Measurements from ENCODE around the gene RLN3. TPM values are rescaled to one million over a fixed set of nuclear protein-coding genes. Genes with fewer than 3 reads are reported as not detected.

The RLN3 gene
- total and polyA plus RNA-seq, 2 of the 8 experiments (the other 6 are each of a cell fraction or from before 2014, with no cell fraction given): not detected

GRCh38 chr19:14035706-14036105, 7.8 kb downstream of the RLN3 start:
- Histone ChIP-seq H3K27ac (ENCODE audit: low read depth, low read length) (no peak overlapping the region), H2AFZ (ENCODE audit: low read length) (no peak overlapping the region), H2BK15ac (ENCODE audit: low read length) (no peak overlapping the region), H2BK5ac (ENCODE audit: low read depth, low read length) (no peak overlapping the region), H3K56ac (replicated peaks; ENCODE audit: insufficient read length, low read depth, low read length) (no peak overlapping the region), H3K9me3 (ENCODE audit: insufficient read depth in 2 of 2, low read depth in 1 of 2, low read length in 1 of 2) (no peaks in the 10 kb centered on the region), H3K18ac (ENCODE audit: extremely low read depth, low read length) (no peak overlapping the region), H3K4ac (replicated peaks; ENCODE audit: insufficient read length, low read depth, low read length) (no peak overlapping the region), H2BK20ac (ENCODE audit: low read length) (no peak overlapping the region), H2BK12ac (ENCODE audit: low read depth, low read length) (no peak overlapping the region), H3K4me3 (ENCODE audit: extremely low read depth in 1 of 4, insufficient read depth in 2 of 4, low read depth in 3 of 4, low read length in 4 of 4) (no peak overlapping the region), H3K79me2 (ENCODE audit: control insufficient read depth in 1 of 2, insufficient read depth in 2 of 2, low read length in 2 of 2) (no peaks in the 10 kb centered on the region), H4K20me1 (replicated peaks in 1 of 2; ENCODE audit: control insufficient read depth in 1 of 2, insufficient read depth in 2 of 2, low read length in 2 of 2) (no peaks in the 10 kb centered on the region), H3K4me1 (replicated peaks in 1 of 4; ENCODE audit: control insufficient read depth in 3 of 4, insufficient read depth in 4 of 4, low read length in 3 of 4) (peaks cover 0 to 6% (median 3%) of the 10 kb centered on the region in 4 experiments; a peak in 6 of 7 replicates), H3K36me3 (ENCODE audit: control insufficient read depth in 2 of 4, insufficient read depth in 4 of 4, low read length in 3 of 4) (no peaks in the 10 kb centered on the region), H2BK120ac (replicated peaks; ENCODE audit: low read depth, low read length) (no peak overlapping the region), H3K23me2 (ENCODE audit: low read depth, low read length) (peaks cover 8% of the 10 kb centered on the region; the same call in 1 of the 2 replicates), H4K5ac (ENCODE audit: insufficient read length, low read depth, low read length) (no peak overlapping the region), H3K27me3 (replicated peaks in 1 of 4; ENCODE audit: control insufficient read depth in 3 of 4, extremely low read depth in 1 of 4, insufficient read depth in 3 of 4, low read length in 3 of 4) (peaks cover 0 to 6% (median 6%) of the 10 kb centered on the region in 4 experiments; a peak in 4 of 7 replicates), H3K9ac (replicated peaks in 1 of 4; ENCODE audit: extremely low read depth in 1 of 4, low read depth in 3 of 4, low read length in 3 of 4) (no peak overlapping the region), H4K91ac (replicated peaks; ENCODE audit: insufficient read length, low read length) (no peak overlapping the region), H3K79me1 (ENCODE audit: low read depth, low read length) (no peaks in the 10 kb centered on the region), H3K4me2 (ENCODE audit: insufficient read depth in 1 of 2, low read depth in 2 of 2, low read length in 2 of 2) (no peak overlapping the region), H4K8ac (ENCODE audit: extremely low read depth, insufficient read depth, low read length) (no peak overlapping the region), H2AK5ac (ENCODE audit: low read depth, low read length) (no peak overlapping the region), H3K14ac (ENCODE audit: insufficient read length) (no peak overlapping the region), H3K23ac (ENCODE audit: insufficient read length) (no peak overlapping the region)
- no peak for TF ChIP-seq SIN3A (conservative IDR thresholded peaks at IDR 0.05 in 1 of 2, IDR thresholded peaks at IDR 0.05 in 1 of 2; ENCODE audit: low read depth in 1 of 2, low read length in 2 of 2)
- TF ChIP-seq, protein P1, sequence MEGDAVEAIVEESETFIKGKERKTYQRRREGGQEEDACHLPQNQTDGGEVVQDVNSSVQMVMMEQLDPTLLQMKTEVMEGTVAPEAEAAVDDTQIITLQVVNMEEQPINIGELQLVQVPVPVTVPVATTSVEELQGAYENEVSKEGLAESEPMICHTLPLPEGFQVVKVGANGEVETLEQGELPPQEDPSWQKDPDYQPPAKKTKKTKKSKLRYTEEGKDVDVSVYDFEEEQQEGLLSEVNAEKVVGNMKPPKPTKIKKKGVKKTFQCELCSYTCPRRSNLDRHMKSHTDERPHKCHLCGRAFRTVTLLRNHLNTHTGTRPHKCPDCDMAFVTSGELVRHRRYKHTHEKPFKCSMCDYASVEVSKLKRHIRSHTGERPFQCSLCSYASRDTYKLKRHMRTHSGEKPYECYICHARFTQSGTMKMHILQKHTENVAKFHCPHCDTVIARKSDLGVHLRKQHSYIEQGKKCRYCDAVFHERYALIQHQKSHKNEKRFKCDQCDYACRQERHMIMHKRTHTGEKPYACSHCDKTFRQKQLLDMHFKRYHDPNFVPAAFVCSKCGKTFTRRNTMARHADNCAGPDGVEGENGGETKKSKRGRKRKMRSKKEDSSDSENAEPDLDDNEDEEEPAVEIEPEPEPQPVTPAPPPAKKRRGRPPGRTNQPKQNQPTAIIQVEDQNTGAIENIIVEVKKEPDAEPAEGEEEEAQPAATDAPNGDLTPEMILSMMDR (IDR thresholded peaks at IDR 0.05; ENCODE audit: control extremely low read depth in 1 of 3, insufficient read depth in 1 of 3, low read depth in 1 of 3, low read length in 3 of 3): no peak
- no peak for TF ChIP-seq KDM5A (IDR thresholded peaks at IDR 0.05; ENCODE audit: low read length)
- no peak for TF ChIP-seq BACH1 (IDR thresholded peaks at IDR 0.05; ENCODE audit: low read length)
- no peak for TF ChIP-seq KDM1A (IDR thresholded peaks at IDR 0.05; ENCODE audit: borderline replicate concordance, low read length)
- TF ChIP-seq EP300 (IDR thresholded peaks at IDR 0.05; ENCODE audit: borderline replicate concordance in 1 of 2, low read depth in 2 of 2, low read length in 2 of 2): no peak
- TF ChIP-seq GTF2F1 (IDR thresholded peaks at IDR 0.05; ENCODE audit: borderline replicate concordance, low read depth, low read length): no peak
- no peak for FAIRE-seq
- no peak for DNase-seq (ENCODE audit: low read depth in 1 of 2, low spot score in 2 of 2)
- 87% methylated on average over 5 of the region's 7 CpGs; no CpG with 5 or more reads in 1 of the 2 experiments for WGBS, 2 experiments (ENCODE audit: extremely low coverage in 1 of 2, insufficient coverage in 1 of 2, insufficient read length in 1 of 2, insufficient replicate concordance in 2 of 2, low coverage in 1 of 2, low lambda C conversion rate in 2 of 2, missing lambda C conversion rate in 1 of 2)
- ChIA-PET CTCF (ENCODE audit: partially characterized antibody) (interaction anchor here (0.6 to 2.0 kb wide), 7 partner anchors 12 to 121 kb away, joined by 3 to 9 read pairs (median 3); no protein-coding TSS in a partner anchor), POLR2A (ENCODE audit: partially characterized antibody) (interaction anchor here (1.0 to 1.1 kb wide), 2 partner anchors 14 to 100 kb away, joined by 3 to 5 read pairs; no protein-coding TSS in a partner anchor)
